PC-9 (cell line): ENCODE results near the gene DYNC2LI1. TPM values are rescaled to one million over a fixed set of nuclear protein-coding genes. Genes with fewer than 3 reads are reported as not detected.

ENCODE experiments used
- BruUV-seq: library from RNA; stranded (reverse); fragments of 400-500 nt; replicated peaks from 2 replicates; lab custom pipeline; 2021; lab: Mats Ljungman, UMichigan
- CTCF ChIA-PET: fragments of 300-600 bp; sonication (Branson Sonifier 250); formaldehyde crosslinking; loops from one replicate; lab custom pipeline; 2022; ENCODE audit warnings: antibody characterized with exemption; lab: Charles Lee
- POLR2A ChIA-PET: fragments of 300-600 bp; sonication (Branson Sonifier 250); formaldehyde crosslinking; loops from one replicate; lab custom pipeline; 2022; ENCODE audit warnings: antibody characterized with exemption; ENCODE audit not compliant: unreplicated experiment; lab: Charles Lee
- DNase-seq, 2 experiments: peaks; one replicate each; pipeline versions ENCODE4 v3.0.0 to v3.0.0-alpha.2; 2015 to 2022; ENCODE audit warnings: mixed read lengths in 1 of 2
- H2AFZ ChIP-seq: fragments of 200-600 bp; sonication (generic); 2 replicates; pipeline ENCODE4 v1.8.1; 2017; ENCODE audit warnings: antibody characterized with exemption
- H3F3A ChIP-seq: fragments of 200-600 bp; sonication (generic); 2 replicates; pipeline ENCODE4 v1.8.1; 2017; ENCODE audit warnings: antibody characterized with exemption, mild to moderate bottlenecking, low read depth; ENCODE audit not compliant: insufficient read depth
- H3K27ac ChIP-seq: fragments of 200-600 bp; sonication (generic); 2 replicates; pipeline ENCODE4 v1.6.1; 2016; ENCODE audit warnings: mixed run types
- H3K27me3 ChIP-seq: fragments of 200-600 bp; sonication (generic); 2 replicates; pipeline ENCODE4 v1.6.1; 2016; ENCODE audit warnings: low read depth, mixed run types; ENCODE audit not compliant: insufficient read depth
- H3K36me3 ChIP-seq: fragments of 200-600 bp; sonication (generic); 2 replicates; pipeline ENCODE4 v1.6.1; 2016; ENCODE audit warnings: low read depth, mixed run types
- H3K4me1 ChIP-seq: fragments of 200-600 bp; sonication (generic); replicated peaks from 2 replicates; pipeline ENCODE4 v1.6.1; 2016; ENCODE audit warnings: mixed run types; ENCODE audit not compliant: insufficient read depth
- H3K4me2 ChIP-seq: fragments of 200-600 bp; sonication (generic); 2 replicates; pipeline ENCODE4 v1.6.1; 2017; ENCODE audit warnings: mixed run types
- H3K4me3 ChIP-seq: fragments of 200-600 bp; sonication (generic); 2 replicates; pipeline ENCODE4 v1.6.1; 2016; ENCODE audit warnings: mixed run types
- H3K79me2 ChIP-seq: fragments of 200-600 bp; sonication (generic); 2 replicates; pipeline ENCODE4 v1.6.1; 2017; ENCODE audit warnings: low read depth, mixed run types
- H3K9me2 ChIP-seq: fragments of 200-600 bp; sonication (generic); 2 replicates; pipeline ENCODE4 v1.8.1; 2017; ENCODE audit warnings: mild to moderate bottlenecking; ENCODE audit not compliant: insufficient read depth
- H3K9me3 ChIP-seq: fragments of 200-600 bp; sonication (generic); 2 replicates; pipeline ENCODE4 v1.8.1; 2016; ENCODE audit warnings: low read depth; ENCODE audit not compliant: insufficient read depth
- H4K20me1 ChIP-seq: fragments of 200-600 bp; sonication (generic); 2 replicates; pipeline ENCODE4 v1.8.1; 2017; ENCODE audit not compliant: insufficient read depth
- EZH2 ChIP-seq: fragments of 200-600 bp; sonication (generic); IDR thresholded peaks from 2 replicates; pipeline ENCODE4 v1.8.0; 2017; ENCODE audit warnings: antibody characterized with exemption, low read depth
- intact Hi-C: fragments of 100-400 bp; cut with micrococcal nuclease; formaldehyde crosslinking; loops from one replicate; pipeline ENCODE4 v1.10.0; 2022; ENCODE audit not compliant: unreplicated experiment
- total RNA-seq: library from RNA; stranded (reverse); gene quantifications from 2 replicates; pipeline ENCODE4 v1.2.3, GENCODE V29; 2021
- TF ChIP-seq, protein P1 (sequence below): fragments of 200-600 bp; sonication (generic); conservative IDR thresholded peaks from 2 replicates; pipeline ENCODE4 v1.6.1; 2017; ENCODE audit warnings: mixed run types, antibody characterized with exemption, mild to moderate bottlenecking, moderate library complexity

DYNC2LI1 gene
- total RNA-seq, 1 experiment from 2014 or later = 27.1 TPM

DNA sequence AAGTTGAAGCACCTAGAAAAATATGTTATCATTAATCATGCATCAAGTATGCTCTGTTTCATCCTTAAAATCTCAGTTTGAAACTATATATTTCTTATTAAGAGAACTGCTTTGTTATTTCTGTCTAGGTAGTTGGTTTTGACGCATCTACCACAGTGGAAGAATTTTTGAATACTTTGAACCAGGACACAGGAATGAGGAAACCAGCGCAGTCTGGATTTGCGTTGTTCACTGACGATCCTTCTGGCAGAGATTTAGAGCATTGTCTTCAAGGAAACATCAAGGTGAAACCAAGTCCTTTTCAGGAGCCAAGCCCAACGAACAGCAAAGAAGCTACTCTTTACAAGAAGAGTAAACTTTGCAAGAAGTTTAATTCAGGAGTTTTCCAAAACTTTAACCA lies 30.1 kb upstream of the DYNC2LI1 start:
- Histone ChIP-seq H3K36me3 (no peaks in the 10 kb centered on the region), H3K9me2 (no peaks in the 10 kb centered on the region), H3K27ac (no peak overlapping the region), H4K20me1 (no peaks in the 10 kb centered on the region), H2AFZ (no peak overlapping the region), H3K79me2 (no peaks in the 10 kb centered on the region), H3F3A (no peaks in the 10 kb centered on the region), H3K27me3 (no peaks in the 10 kb centered on the region), H3K4me1 (no peaks in the 10 kb centered on the region), H3K4me2 (no peak overlapping the region), H3K4me3 (no peak overlapping the region), H3K9me3 (no peaks in the 10 kb centered on the region)
- no TSS peak for BruUV-seq
- TF ChIP-seq EZH2 = no peak
- TF ChIP-seq, protein P1, sequence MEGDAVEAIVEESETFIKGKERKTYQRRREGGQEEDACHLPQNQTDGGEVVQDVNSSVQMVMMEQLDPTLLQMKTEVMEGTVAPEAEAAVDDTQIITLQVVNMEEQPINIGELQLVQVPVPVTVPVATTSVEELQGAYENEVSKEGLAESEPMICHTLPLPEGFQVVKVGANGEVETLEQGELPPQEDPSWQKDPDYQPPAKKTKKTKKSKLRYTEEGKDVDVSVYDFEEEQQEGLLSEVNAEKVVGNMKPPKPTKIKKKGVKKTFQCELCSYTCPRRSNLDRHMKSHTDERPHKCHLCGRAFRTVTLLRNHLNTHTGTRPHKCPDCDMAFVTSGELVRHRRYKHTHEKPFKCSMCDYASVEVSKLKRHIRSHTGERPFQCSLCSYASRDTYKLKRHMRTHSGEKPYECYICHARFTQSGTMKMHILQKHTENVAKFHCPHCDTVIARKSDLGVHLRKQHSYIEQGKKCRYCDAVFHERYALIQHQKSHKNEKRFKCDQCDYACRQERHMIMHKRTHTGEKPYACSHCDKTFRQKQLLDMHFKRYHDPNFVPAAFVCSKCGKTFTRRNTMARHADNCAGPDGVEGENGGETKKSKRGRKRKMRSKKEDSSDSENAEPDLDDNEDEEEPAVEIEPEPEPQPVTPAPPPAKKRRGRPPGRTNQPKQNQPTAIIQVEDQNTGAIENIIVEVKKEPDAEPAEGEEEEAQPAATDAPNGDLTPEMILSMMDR = no peak
- POLR2A ChIA-PET = no interaction called here
- no peak for DNase-seq
- intact Hi-C loops = no loop called here
- CTCF ChIA-PET = no interaction called here

DNA sequence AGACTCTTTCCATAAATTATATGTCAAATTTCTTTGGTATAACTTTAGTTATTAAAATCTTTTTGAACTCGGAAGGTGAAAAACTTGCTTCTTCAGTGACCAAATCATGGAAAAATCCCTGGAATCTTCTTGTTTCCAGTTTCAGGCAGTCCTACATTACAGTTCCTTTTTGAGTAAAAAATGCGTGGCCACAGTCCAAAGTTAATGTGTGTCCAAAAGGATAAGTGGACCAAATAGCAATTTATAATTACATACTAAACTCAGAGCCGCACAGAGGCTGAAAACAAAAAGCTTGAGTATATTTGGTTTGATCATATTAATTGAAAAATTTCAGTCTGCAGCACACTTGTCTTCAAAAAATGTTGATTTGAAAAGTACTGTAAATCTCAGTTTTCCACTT lies 28.4 kb upstream of the DYNC2LI1 start:
- no peaks in the 10 kb centered on the region for H4K20me1 ChIP-seq
- no peak overlapping the region for H2AFZ ChIP-seq
- ChIA-PET CTCF (no interaction called here), POLR2A (interaction anchor here (0.5 kb wide), 1 partner anchor 1683 kb away, joined by 3 read pairs; no protein-coding TSS in a partner anchor)
- TF ChIP-seq EZH2 = no peak
- TF ChIP-seq, protein P1 = no peak
- H3K27ac ChIP-seq = no peak overlapping the region
- BruUV-seq = no TSS peak
- H3K36me3 ChIP-seq = no peaks in the 10 kb centered on the region
- no peaks in the 10 kb centered on the region for H3K79me2 ChIP-seq
- no peak for DNase-seq
- H3K9me2 ChIP-seq = no peaks in the 10 kb centered on the region
- H3K9me3 ChIP-seq = no peaks in the 10 kb centered on the region
- intact Hi-C loops = no loop called here
- no peak overlapping the region for H3K4me3 ChIP-seq
- H3K4me1 ChIP-seq = no peaks in the 10 kb centered on the region
- H3K27me3 ChIP-seq = no peaks in the 10 kb centered on the region
- no peaks in the 10 kb centered on the region for H3F3A ChIP-seq
- no peak overlapping the region for H3K4me2 ChIP-seq

DNA sequence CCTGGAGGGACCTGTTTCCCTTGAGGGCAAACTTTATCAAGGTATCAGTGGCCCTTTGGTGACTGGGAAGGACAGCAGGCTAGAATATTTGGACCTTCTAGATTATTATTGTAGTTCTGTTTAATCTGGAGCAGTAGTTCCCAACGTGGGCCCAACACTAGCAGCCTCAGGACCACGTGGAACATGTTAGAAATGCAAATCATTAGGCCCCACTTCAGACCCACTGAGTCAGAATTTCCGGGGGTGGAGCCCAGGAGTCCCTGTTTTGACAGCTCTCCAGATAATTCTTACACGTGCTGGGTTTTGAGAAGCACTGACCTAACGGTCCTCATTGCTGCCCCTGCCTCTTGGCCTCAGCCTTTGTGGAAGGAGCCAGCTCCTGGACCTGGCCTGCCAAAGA lies 25.5 kb upstream of the DYNC2LI1 start:
- no peaks in the 10 kb centered on the region for H3F3A ChIP-seq
- no TSS peak for BruUV-seq
- H3K27me3 ChIP-seq = no peaks in the 10 kb centered on the region
- no peak for TF ChIP-seq EZH2
- TF ChIP-seq, protein P1 = no peak
- no peaks in the 10 kb centered on the region for H3K79me2 ChIP-seq
- no peak overlapping the region for H3K27ac ChIP-seq
- no peaks in the 10 kb centered on the region for H3K4me1 ChIP-seq
- no peaks in the 10 kb centered on the region for H4K20me1 ChIP-seq
- no peaks in the 10 kb centered on the region for H3K9me3 ChIP-seq
- DNase-seq = no peak
- H3K36me3 ChIP-seq = no peaks in the 10 kb centered on the region
- ChIA-PET POLR2A (no interaction called here), CTCF (no interaction called here)
- no peak overlapping the region for H3K4me3 ChIP-seq
- intact Hi-C loops = no loop called here
- no peak overlapping the region for H3K4me2 ChIP-seq
- H3K9me2 ChIP-seq = no peaks in the 10 kb centered on the region
- no peak overlapping the region for H2AFZ ChIP-seq
